ENCODE results near the gene TPM2.

- TF ChIP-seq CTCF (IDR thresholded peaks at IDR 0.05; ENCODE audit: low read depth, low read length, missing input control), result no peak
- no peak for TF ChIP-seq TAF1 (conservative IDR thresholded peaks at IDR 0.05)
- TF ChIP-seq RXRA (IDR thresholded peaks at IDR 0.05), result no peak
- TF ChIP-seq JUND (IDR thresholded peaks at IDR 0.05), result no peak
- no peak for TF ChIP-seq REST (IDR thresholded peaks at IDR 0.05)
Observed at GRCh38 chr9:35675204-35675603, 14.5 kb downstream of the TPM2 start.
